Gastroesophageal sphincter (tissue), 4 donors: ENCODE data around the gene GARIN5B. TPM values are rescaled to one million over a fixed set of nuclear protein-coding genes. Genes with fewer than 3 reads are reported as not detected.

Source experiments
- ATAC-seq: fragments of 150-250 bp; one replicate; pipeline ENCODE4 v1.9.1; 2016; ENCODE audit warnings: mild to moderate bottlenecking, moderate library complexity
- H3K27ac ChIP-seq, 4 donors: fragments of 200-600 bp; sonication (generic) in 3 of 4; 1 replicate in 3 of 4; 2 replicates in 1 of 4; pipeline ENCODE4 v1.5.1; 2016 to 2019
- H3K27me3 ChIP-seq: fragments of 200-600 bp; sonication (generic); one replicate; pipeline ENCODE4 v1.5.1; 2019
- H3K36me3 ChIP-seq, 2 donors: fragments of 200-600 bp; sonication (generic); one replicate each; pipeline ENCODE4 v1.5.1; 2019; ENCODE audit warnings: control low read depth in 1 of 2
- H3K4me1 ChIP-seq, 3 donors: fragments of 200-600 bp; sonication (generic); 1 replicate in 2 of 3; 2 replicates in 1 of 3; pipeline ENCODE4 v1.5.1; 2016 to 2019; ENCODE audit warnings: control low read depth in 2 of 3
- H3K4me3 ChIP-seq, 2 donors: fragments of 200-600 bp; sonication (generic); one replicate each; pipeline ENCODE4 v1.5.1; 2019; ENCODE audit warnings: mild to moderate bottlenecking in 1 of 2, moderate library complexity in 1 of 2
- H3K9me3 ChIP-seq, 3 donors: fragments of 200-600 bp; sonication (generic); one replicate each; pipeline ENCODE4 v1.5.1; 2017 to 2019; ENCODE audit warnings: control low read depth in 2 of 3
- CTCF ChIP-seq, 4 experiments: fragments of 200-600 bp in 2 of 4; fragments of 450-650 bp in 2 of 4; sonication (generic) in 1 of 4; IDR thresholded peaks; one replicate each; pipeline ENCODE4 v1.5.1; 2017 to 2019; ENCODE audit warnings: antibody characterized with exemption in 4 of 4, mild to moderate bottlenecking in 2 of 4, moderate library complexity in 2 of 4
- EP300 ChIP-seq: sonication (generic); formaldehyde crosslinking; IDR thresholded peaks from one replicate; pipeline ENCODE4 v1.6.1; 2017; ENCODE audit warnings: antibody characterized with exemption, mild to moderate bottlenecking
- POLR2A ChIP-seq, 2 donors: fragments of 450-650 bp; IDR thresholded peaks; one replicate each; pipeline ENCODE4 v1.6.1; 2017; ENCODE audit warnings: antibody characterized with exemption in 2 of 2, mild to moderate bottlenecking in 2 of 2, moderate library complexity in 1 of 2
- POLR2AphosphoS5 ChIP-seq: sonication (generic); formaldehyde crosslinking; IDR thresholded peaks from one replicate; pipeline ENCODE4 v1.6.1; 2017; ENCODE audit warnings: antibody characterized with exemption
- WGBS, 2 donors: methylation state at CpG; one replicate each; pipeline ENCODE4 v1.1.5; 2018; ENCODE audit warnings: low coverage in 1 of 2; 5-methylcytosine and 5-hydroxymethylcytosine counted together
- total RNA-seq, 4 donors: library from RNA; depleted of rRNA; stranded (reverse); fragments of >200 nt; gene quantifications; one replicate each; pipeline ENCODE4 v1.1.0, GENCODE V29; 2016

Gene GARIN5B
- total RNA-seq, 4 donors from 2014 or later = not detected

GRCh38 chr19:55354698-55355212 lies 8.3 kb downstream of the GARIN5B start, which contains the start of gene COX6B2:
COX6B2 (minus strand) TSS chr19:55354719; CDS start chr19:55354521, 198 bp downstream.
- 2 to 10% methylated on average over 2 to 6 of the region's 43 CpGs for WGBS, 2 donors
- TF ChIP-seq POLR2A (IDR thresholded peaks at IDR 0.05) (no peak), EP300 (no peak), CTCF (IDR thresholded peaks at IDR 0.05) (no peak), POLR2AphosphoS5 (no peak)
- Histone ChIP-seq H3K4me3 (peak within 1 kb of the TSS in 1 of 2 donors; percentile 45), H3K4me1 (peaks cover 0 to 26% (median 17%) of the 10 kb centered on the region in 3 donors), H3K36me3 (no peaks in the 10 kb centered on the region), H3K27ac (no peak within 1 kb of the TSS), H3K9me3 (no peaks in the 10 kb centered on the region), H3K27me3 (peaks cover 87% of the 10 kb centered on the region)
- no peak for ATAC-seq

GRCh38 chr19:55353803-55354697 lies 9.0 kb downstream of the GARIN5B start:
- 5% methylated on average over 10 of the region's 72 CpGs; no CpG with 5 or more reads in 1 of the 2 donors for WGBS, 2 donors
- no peak for TF ChIP-seq EP300
- TF ChIP-seq CTCF (IDR thresholded peaks at IDR 0.05) = no peak
- no peak for TF ChIP-seq POLR2AphosphoS5
- no peak for TF ChIP-seq POLR2A (IDR thresholded peaks at IDR 0.05)
- H3K9me3 ChIP-seq = no peaks in the 10 kb centered on the region
- no peaks in the 10 kb centered on the region for H3K36me3 ChIP-seq
- peaks cover 0 to 26% (median 17%) of the 10 kb centered on the region in 3 donors for H3K4me1 ChIP-seq
- ATAC-seq = peak; percentile 88
- peaks cover 88% of the 10 kb centered on the region for H3K27me3 ChIP-seq
- H3K27ac ChIP-seq = no peak overlapping the region
- peak overlapping the region in 1 of 2 donors; percentile 45 for H3K4me3 ChIP-seq

- no peak overlapping the region for H3K27ac ChIP-seq
- no peak for TF ChIP-seq POLR2A (IDR thresholded peaks at IDR 0.05)
- TF ChIP-seq EP300 = no peak
- TF ChIP-seq CTCF (IDR thresholded peaks at IDR 0.05) = no peak
- TF ChIP-seq POLR2AphosphoS5 = no peak
- no peaks in the 10 kb centered on the region for H3K36me3 ChIP-seq
- peaks cover 89% of the 10 kb centered on the region for H3K27me3 ChIP-seq
- H3K4me3 ChIP-seq = peak overlapping the region in 1 of 2 donors; percentile 45
- WGBS, 2 donors = 6% methylated on average over 3 of the region's 24 CpGs; no CpG with 5 or more reads in 1 of the 2 donors
- no peaks in the 10 kb centered on the region for H3K9me3 ChIP-seq
- no peak for ATAC-seq
- H3K4me1 ChIP-seq = peaks cover 0 to 26% (median 17%) of the 10 kb centered on the region in 3 donors
These were observed 9.7 kb downstream of the GARIN5B start for GRCh38 chr19:55353356-55353802.

- H3K9me3 ChIP-seq = no peaks in the 10 kb centered on the region
- peaks cover 0 to 30% (median 17%) of the 10 kb centered on the region in 3 donors for H3K4me1 ChIP-seq
- peaks cover 84% of the 10 kb centered on the region for H3K27me3 ChIP-seq
- 63 to 69% methylated on average over 11 to 18 of the region's 25 CpGs for WGBS, 2 donors
- TF ChIP-seq POLR2AphosphoS5 (no peak), CTCF (IDR thresholded peaks at IDR 0.05) (no peak), EP300 (no peak), POLR2A (IDR thresholded peaks at IDR 0.05) (no peak)
- no peak overlapping the region for H3K4me3 ChIP-seq
- H3K27ac ChIP-seq = no peak overlapping the region
- peaks cover 0 to 6% of the 10 kb centered on the region in 2 donors for H3K36me3 ChIP-seq
- no peak for ATAC-seq
These were observed 10.4 kb downstream of the GARIN5B start for GRCh38 chr19:55352549-55353145.
